ENCODE results near the gene DUOX2. TPM values are rescaled to one million over a fixed set of nuclear protein-coding genes. Genes with fewer than 3 reads are reported as not detected.

Gene DUOX2
- total RNA-seq (2022; extraction: Qiagen RNA extraction; ENCODE audit: low read depth) = 0.01 to 0.09 TPM (median 0.04 TPM) in 5 replicates

DNA sequence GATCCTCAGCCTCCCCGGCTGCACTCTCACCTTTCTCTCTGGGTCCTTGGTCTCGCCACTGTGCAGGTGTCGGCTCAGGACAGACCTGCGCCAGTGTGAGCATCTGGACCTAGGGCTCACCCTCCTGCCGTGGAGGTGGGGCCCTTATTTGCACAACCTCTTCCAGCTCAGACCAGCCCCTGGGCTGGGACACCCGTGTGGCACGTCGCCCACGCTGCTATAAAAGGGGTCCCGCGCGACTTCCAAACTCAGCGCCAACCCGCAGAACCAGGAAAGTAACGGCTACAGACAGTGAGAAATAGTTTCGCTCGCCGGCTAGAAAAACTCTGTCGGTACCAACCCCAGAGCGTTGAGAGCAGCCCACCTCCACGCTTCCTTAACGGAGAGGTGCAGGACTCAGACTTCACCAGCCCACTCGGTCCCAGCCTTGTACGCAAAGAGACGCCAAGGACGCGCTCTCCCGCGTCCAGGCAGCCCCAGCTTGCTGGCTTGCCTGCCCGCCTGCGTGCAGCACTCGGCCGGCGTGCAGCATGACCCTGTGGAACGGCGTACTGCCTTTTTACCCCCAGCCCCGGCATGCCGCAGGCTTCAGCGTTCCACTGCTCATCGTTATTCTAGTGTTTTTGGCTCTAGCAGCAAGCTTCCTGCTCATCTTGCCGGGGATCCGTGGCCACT, at the start of gene DUOX2, which contains the start of gene DUOXA2:
Gene DUOX2, minus strand, starts transcription at position 97 of the 675 bp plus-strand sequence. CDS start 761 bp downstream, outside the sequence.
Gene DUOXA2, plus strand, starts transcription at position 251 of the 675 bp plus-strand sequence. Its CDS starts 280 bp downstream, at position 531.

DNA sequence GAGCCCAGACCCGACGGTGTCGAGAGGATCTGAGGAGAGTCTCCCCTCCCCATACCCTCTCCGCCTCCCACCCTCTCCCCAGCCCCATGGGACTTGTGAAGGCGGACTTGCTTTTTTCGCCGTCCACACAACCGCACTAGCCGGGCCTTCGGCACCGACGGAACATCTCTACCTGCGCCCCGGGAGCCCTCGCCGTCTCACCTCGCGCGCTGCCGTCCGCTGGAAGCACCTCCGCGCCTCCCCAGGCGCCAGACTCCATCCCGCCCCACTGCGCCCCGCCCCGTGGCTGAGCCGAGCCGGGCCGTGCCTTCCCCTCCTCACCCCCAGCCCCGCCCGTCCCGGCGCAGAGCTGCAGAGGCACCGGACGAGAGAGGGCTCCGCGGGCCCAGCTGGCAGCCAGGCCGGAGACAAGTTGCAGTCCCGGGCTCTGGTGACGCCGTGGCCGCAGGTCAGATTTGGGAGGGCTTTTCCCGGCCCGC, 15.7 kb upstream of the DUOX2 start, which contains the start of the genes DUOX1 and DUOXA1:
Gene DUOX1, plus strand, starts transcription at position 344 of the 479 bp plus-strand sequence. CDS start 1,973 bp downstream, outside the sequence.
Gene DUOXA1, minus strand, starts transcription at position 229 of the 479 bp plus-strand sequence. CDS start 6,865 bp downstream, outside the sequence.

Other genes with a start within 250 kb of the DUOX2 start
- not detected in 5 replicates for gene TERB2, start 157.5 kb downstream of the DUOX2 start, total RNA-seq (2022; extraction: Qiagen RNA extraction; ENCODE audit: low read depth)
- gene SORD, start 91.0 kb downstream of the DUOX2 start, total RNA-seq (2022; extraction: Qiagen RNA extraction; ENCODE audit: low read depth) = 33.9 to 39.3 TPM (median 36.9 TPM) in 5 replicates
- gene DUOXA2, start 154 bp upstream of the DUOX2 start, total RNA-seq (2022; extraction: Qiagen RNA extraction; ENCODE audit: low read depth) = not detected in 5 replicates
- gene DUOXA1, start 15.7 kb upstream of the DUOX2 start, total RNA-seq (2022; extraction: Qiagen RNA extraction; ENCODE audit: low read depth) = 0.08 to 0.18 TPM (median 0.17 TPM) in 5 replicates
- gene DUOX1, start 15.8 kb upstream of the DUOX2 start, total RNA-seq (2022; extraction: Qiagen RNA extraction; ENCODE audit: low read depth) = not detected in 5 replicates
- 0.62 to 1.0 TPM (median 0.83 TPM) in 5 replicates for gene SHF, start 73.8 kb upstream of the DUOX2 start, total RNA-seq (2022; extraction: Qiagen RNA extraction; ENCODE audit: low read depth)
- gene SLC28A2, start 138.1 kb upstream of the DUOX2 start, total RNA-seq (2022; extraction: Qiagen RNA extraction; ENCODE audit: low read depth) = not detected in 5 replicates

Data from A549 treated with DMSO at 1 μM for 4 hours (cell line).